Stimulated activated naive CD8-positive, alpha-beta T cell treated with anti-CD3 and anti-CD28 coated beads, Interleukin-15, amount 100 ng/mL, for 72 hours (primary cell): ENCODE measurements around the gene OTX2.
A peak's percentile ranks its signal among the peaks of the same experiment; 100 is the strongest.

Experiments used
- ATAC-seq: fragments of 150-1000 bp; cut with Tn5 transposase; 2 replicates; pipeline ENCODE4 v1.10.0; 2021; ENCODE audit warnings: mild to moderate bottlenecking, moderate library complexity
- DNase-seq, 2 donors: peaks; one replicate each; pipeline ENCODE4 v3.0.0; 2021 to 2022
- H3K27ac Mint-ChIP-seq, 2 donors: one replicate each; pipeline ENCODE4 v1.8.0; 2022; ENCODE audit warnings: mild to moderate bottlenecking in 2 of 2, mixed read lengths in 2 of 2, moderate library complexity in 2 of 2
- H3K27me3 Mint-ChIP-seq: one replicate; pipeline ENCODE4 v1.8.0; 2022; ENCODE audit warnings: mixed read lengths
- H3K4me1 Mint-ChIP-seq: one replicate; pipeline ENCODE4 v1.8.0; 2022; ENCODE audit warnings: mild to moderate bottlenecking, mixed read lengths
- H3K4me3 Mint-ChIP-seq, 2 donors: one replicate each; pipeline ENCODE4 v1.8.0; 2022; ENCODE audit warnings: mild to moderate bottlenecking in 2 of 2, mixed read lengths in 2 of 2, moderate library complexity in 1 of 2
- H3K9me3 Mint-ChIP-seq, 2 donors: one replicate each; pipeline ENCODE4 v1.8.0; 2022; ENCODE audit warnings: mixed read lengths in 2 of 2

OTX2 gene

DNA sequence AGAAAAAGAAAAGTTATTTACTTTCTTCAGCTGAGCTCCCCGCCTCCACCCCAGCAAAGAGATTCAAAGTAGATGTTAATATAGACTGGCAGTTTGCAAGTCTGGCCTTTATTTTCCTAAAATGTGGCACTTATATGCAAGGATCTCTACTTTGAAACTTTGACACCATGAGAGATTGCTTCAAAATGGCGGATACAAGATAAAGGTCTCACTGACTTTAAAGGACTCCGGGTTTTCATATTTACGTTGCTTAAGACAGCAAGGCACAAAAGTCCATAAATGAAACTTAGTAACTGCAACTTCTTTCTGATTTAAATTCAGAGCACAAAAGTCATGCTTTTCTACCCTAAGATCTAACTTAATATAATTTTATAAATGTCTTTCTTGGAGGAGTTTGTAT lies 3.5 kb downstream of the OTX2 start:
- H3K27ac Mint-ChIP-seq: no peak overlapping the region
- peaks cover 5 to 20% of the 10 kb centered on the region in 2 donors for H3K9me3 Mint-ChIP-seq
- H3K4me3 Mint-ChIP-seq: no peak overlapping the region
- peaks cover 60% of the 10 kb centered on the region for H3K4me1 Mint-ChIP-seq
- DNase-seq: no peak
- H3K27me3 Mint-ChIP-seq: peaks cover 98% of the 10 kb centered on the region
- ATAC-seq: no peak

DNA sequence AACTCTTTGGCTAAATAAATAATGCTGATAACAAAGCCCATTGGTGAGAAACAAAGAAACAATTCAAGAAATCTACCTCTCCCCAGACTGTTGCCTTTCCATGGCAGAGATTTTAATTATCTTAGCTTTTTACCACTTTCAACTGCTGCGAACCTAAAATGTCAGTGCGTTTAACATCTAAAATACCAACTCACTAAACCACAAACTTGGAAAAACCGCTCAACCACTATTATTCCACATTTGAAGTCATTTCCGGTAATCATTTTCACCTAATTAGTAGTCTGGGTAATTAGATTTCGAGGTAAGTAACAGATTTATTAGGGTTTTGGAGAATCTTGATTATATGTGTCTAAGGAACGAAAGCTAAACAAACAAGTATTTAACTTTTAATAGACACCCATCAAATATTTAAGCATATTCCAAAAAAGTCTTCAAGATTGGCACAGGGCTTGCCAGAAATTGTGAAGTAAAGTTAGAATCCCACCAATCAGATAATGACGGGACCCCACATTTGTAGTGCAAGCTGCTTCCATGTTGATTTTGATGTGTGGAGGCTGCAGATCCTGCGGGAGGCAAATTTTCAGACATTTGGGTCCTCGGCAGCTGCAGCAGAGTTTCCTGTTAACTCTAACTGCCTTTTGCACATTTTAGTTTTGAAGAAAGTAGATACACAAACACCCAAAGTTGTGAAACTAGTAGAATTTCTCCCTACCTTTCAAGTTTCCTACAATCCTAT lies 4.1 kb downstream of the OTX2 start:
- Mint-ChIP-seq H3K27me3 (peaks cover 100% of the 10 kb centered on the region), H3K27ac (no peak overlapping the region), H3K4me3 (no peak overlapping the region), H3K4me1 (peaks cover 57% of the 10 kb centered on the region), H3K9me3 (peaks cover 4 to 20% of the 10 kb centered on the region in 2 donors)
- no peak for DNase-seq
- ATAC-seq: no peak

DNA sequence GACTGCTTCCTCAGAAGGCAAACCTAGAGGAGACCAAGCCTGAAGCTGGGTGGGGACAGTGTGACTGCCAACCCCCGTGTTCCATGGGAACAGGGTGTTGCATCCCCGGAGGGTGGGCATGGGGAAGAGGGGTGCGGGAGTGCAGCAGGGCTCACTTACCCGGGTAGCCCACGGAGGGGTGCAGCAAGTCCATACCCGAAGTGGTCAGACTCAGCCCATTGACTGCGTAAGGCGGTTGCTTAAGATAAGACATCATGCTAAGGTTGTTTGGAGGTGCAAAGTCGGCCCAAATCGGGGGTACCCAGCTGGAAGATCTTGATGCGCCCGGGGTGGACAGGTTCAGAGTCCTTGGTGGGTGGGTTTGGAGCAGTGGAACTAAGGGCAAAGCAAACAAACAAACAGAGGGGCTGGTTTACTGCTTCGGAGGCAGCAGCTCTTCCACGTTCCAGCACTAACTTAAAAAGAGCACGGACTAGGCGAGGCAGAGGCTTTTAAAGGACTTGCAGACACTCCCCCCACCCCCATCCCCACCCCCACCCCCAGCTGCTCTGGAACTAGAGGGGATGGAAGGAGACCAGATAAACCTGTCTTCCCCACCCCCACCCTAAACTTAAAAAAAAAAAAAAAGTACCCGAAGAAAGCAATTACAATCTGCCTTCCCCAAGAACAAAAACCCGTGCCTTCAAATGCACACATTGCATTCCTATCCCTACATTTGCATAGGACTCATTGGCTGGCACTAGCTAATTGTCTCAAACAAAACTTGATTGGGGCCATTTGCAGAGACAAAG lies 4.9 kb downstream of the OTX2 start:
- no peak overlapping the region for H3K27ac Mint-ChIP-seq
- H3K4me3 Mint-ChIP-seq: no peak overlapping the region
- peaks cover 100% of the 10 kb centered on the region for H3K27me3 Mint-ChIP-seq
- ATAC-seq: no peak
- peaks cover 50% of the 10 kb centered on the region for H3K4me1 Mint-ChIP-seq
- peaks cover 0 to 20% of the 10 kb centered on the region in 2 donors for H3K9me3 Mint-ChIP-seq
- DNase-seq: no peak

DNA sequence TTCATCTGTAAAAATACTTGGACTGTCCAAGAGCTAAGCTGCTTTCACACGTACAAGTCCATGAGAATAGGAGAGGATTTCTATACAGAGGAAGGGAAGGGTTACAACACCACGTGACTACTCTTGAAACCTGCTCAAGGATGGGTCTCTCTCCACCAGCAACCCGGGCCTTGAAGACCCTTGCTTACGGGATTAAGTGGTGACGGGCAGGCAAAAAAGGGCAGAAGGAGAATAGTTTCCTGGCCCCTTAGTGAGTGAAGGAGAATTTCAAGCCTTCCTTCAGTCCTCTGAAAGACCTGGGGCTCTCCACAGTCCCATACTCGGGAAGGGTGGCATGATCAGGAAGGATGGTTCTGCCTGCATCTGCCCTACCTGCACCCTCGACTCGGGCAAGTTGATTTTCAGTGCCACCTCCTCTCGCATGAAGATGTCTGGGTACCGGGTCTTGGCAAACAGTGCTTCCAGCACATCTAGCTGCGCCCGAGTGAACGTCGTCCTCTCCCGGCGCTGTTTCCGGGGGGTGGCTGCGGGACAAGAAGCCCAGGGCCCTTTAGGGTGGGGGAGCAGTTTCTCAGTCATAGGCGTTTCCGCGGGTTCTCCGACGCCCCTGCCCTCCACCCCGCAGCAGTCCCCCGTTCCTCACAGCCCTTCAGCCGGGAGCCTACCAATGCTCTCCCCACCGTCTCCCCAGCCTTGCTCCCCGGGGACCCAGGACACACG lies 6.3 kb downstream of the OTX2 start:
- H3K4me1 Mint-ChIP-seq: peaks cover 38% of the 10 kb centered on the region
- no peak for ATAC-seq
- DNase-seq: no peak
- peaks cover 98% of the 10 kb centered on the region for H3K27me3 Mint-ChIP-seq
- peaks cover 0 to 13% of the 10 kb centered on the region in 2 donors for H3K9me3 Mint-ChIP-seq
- H3K4me3 Mint-ChIP-seq: no peak overlapping the region
- H3K27ac Mint-ChIP-seq: peak overlapping the region in 1 of 2 donors; percentile 12

DNA sequence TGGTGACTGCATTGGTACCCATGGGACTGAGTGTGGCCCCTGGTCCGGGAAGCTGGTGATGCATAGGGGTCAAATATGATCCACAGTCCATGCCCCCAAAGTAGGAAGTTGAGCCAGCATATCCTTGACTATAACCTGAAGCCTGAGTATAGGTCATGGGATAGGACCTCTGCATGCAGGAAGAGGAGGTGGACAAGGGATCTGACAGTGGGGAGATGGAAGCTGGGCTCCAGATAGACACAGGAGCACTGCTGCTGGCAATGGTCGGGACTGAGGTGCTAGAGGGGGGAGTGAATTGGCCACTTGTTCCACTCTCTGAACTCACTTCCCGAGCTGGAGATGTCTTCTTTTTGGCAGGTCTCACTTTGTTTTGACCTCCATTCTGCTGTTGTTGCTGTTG lies 8.4 kb downstream of the OTX2 start:
- DNase-seq: no peak
- no peak for ATAC-seq
- Mint-ChIP-seq H3K27me3 (peaks cover 95% of the 10 kb centered on the region), H3K4me3 (no peak overlapping the region), H3K27ac (no peak overlapping the region), H3K4me1 (peaks cover 32% of the 10 kb centered on the region), H3K9me3 (peaks cover 0 to 13% of the 10 kb centered on the region in 2 donors)

DNA sequence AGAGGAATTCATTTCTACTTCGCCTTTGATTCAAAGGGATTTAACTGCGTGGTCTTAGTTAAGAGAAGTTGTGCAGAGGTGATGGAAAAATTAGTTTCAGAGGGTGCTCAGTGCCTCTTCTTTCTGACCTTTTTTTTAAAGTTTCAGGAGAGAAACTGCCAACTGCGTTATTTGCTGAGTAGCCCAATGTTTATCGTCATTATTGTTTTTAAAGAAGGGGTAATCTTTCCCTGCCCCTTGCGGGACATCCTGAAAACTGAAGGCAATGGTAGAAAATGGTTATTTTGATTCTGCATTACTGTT lies 11.0 kb downstream of the OTX2 start:
- Mint-ChIP-seq H3K9me3 (peaks cover 0 to 2% of the 10 kb centered on the region in 2 donors), H3K27ac (no peak overlapping the region), H3K27me3 (peaks cover 95% of the 10 kb centered on the region), H3K4me1 (peaks cover 14% of the 10 kb centered on the region), H3K4me3 (no peak overlapping the region)
- ATAC-seq (no peak), DNase-seq (no peak)

DNA sequence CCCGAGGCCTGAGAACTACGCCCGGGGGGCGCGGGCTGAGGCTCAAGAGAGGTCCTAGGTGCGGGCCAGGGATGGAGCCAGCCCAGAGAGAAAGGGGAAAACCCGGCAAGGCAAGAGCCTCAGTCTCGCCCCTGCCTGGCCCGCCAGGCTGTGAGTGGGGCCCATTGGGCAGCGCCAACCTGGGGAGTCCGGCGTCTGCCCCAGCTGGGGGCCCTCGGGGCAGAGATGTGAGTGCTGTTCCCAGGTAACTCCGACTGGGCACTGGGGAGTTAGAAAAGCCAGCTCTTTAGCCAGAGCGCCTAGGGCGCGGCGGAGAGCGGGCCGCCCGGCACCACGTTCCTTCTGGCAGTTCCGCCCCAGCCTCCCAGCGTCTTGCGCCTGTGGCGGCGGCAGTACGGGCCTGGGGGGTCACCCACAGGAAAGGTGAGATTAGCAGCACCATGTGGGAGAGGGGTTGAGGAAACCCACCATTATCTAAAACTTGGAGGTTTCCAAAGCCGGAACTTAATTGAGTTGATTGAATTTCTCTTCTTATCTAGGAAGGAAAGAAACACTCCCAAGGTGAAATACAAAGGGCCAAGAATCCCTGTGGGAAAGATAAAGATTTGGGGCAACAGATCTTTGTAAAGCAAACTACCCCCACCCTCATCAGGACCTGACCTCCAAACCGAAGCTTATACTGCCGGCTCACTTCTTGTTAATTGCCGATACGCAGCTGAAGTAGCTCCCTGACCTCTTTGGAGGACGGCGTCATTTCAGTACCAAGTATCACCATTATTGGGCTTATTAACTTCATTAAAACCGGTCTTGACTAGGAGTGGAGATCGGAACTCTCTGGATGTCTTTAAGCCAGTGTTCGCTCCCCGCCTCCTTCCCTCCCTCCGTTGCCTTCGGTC lies 11.6 kb downstream of the OTX2 start:
- ATAC-seq (peak; percentile 28), DNase-seq (no peak)
- peaks cover 95% of the 10 kb centered on the region for H3K27me3 Mint-ChIP-seq
- H3K27ac Mint-ChIP-seq: no peak overlapping the region
- no peak overlapping the region for H3K4me3 Mint-ChIP-seq
- H3K4me1 Mint-ChIP-seq: peaks cover 12% of the 10 kb centered on the region
- H3K9me3 Mint-ChIP-seq: no peaks in the 10 kb centered on the region

DNA sequence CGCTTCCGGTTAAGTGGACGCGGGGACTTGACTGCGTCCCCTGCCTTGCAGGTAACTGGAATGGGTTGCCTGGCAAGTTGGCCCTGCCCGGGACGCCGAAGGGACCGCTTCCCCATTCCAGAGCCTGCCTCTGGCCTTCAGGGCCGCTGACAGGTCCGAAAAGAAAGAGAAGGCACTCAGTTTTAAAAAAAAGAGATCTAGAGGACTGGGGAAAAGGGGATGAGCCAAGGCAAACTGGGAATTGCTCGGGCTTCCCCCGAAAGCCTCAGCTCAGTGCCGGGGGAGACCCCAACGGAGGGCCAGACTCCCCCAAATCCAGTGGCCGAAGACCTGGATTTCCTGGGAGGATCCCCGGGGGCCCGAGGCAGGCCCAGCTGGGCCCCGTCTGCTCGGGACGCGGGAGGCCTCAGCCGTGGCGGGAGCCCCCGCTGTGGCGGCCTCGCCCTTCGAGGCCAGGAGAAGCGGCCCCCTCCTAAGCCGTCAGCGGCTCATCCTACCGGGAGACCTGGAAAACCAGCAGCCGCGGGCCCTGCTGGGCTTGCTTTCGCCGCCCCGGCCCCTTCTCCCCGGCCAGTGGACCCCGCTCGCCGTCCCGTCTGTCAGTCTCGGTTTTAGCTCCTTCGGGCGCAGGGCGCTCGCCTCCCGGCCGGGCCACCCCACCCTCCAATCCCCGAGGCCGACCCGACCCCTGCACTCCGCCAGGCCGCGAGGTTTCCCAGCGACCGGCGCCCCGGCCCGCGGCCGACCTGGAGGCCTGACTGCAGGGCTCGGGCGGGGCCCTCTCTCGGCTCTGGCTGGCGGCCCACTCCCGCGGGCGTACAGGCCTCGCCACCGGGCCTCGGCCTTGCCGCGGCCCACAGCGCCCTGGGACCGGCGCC lies 12.5 kb downstream of the OTX2 start:
- Mint-ChIP-seq H3K4me1 (peaks cover 12% of the 10 kb centered on the region), H3K27me3 (peaks cover 95% of the 10 kb centered on the region), H3K27ac (no peak overlapping the region), H3K9me3 (peaks cover 0 to 2% of the 10 kb centered on the region in 2 donors), H3K4me3 (peak overlapping the region; percentile 44 to 71)
- ATAC-seq (no peak), DNase-seq (no peak)

DNA sequence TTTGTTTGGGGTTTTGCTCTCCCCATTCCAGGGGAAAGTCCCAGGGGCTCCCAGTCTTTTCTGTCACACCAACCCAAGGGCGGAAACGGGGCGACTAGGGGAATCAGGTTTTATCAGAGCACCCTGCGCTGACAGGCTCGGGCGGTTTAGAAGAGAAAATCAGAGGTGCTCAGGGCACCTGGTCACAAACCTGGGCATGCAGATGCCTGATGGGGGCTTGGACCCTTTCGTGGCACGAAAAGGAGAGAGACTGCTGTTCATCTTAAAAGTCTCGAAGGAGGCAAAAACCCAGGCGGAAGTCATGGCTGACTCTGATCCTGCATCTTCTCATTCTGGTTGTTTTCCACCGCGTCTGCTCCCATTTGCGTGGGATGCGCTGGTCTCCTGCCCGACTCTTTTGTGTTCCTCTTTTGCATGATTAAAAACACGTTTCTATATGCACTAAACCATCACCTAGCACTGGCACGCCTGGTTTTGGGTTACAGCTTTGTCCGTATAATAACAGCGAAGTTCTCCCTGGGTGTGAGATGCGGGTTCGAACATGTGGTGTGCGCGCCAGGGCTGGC lies 13.2 kb downstream of the OTX2 start:
- H3K4me1 Mint-ChIP-seq: peaks cover 12% of the 10 kb centered on the region
- ATAC-seq (no peak), DNase-seq (no peak)
- H3K27ac Mint-ChIP-seq: no peak overlapping the region
- peak overlapping the region; percentile 44 to 71 for H3K4me3 Mint-ChIP-seq
- peaks cover 95% of the 10 kb centered on the region for H3K27me3 Mint-ChIP-seq
- H3K9me3 Mint-ChIP-seq: peaks cover 0 to 4% of the 10 kb centered on the region in 2 donors

DNA sequence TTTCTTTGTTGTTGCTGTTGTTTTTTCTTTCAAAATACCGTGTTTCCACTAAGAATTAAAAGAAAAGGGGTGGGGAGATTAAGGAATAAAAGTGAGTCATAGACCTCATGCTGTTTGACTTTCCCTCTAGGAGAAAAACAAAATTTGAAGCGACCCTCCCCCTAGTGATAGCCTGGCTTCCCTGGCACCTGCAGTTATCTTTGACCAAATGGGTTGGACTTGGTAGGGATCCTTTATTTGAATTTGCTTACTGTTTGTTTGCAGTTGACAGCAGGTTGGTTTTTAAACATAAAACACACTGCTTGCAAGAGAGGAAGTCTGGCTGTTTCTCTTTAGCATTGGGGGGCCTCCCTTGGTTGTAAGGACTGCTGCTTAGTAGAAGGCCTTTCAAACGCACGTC lies 14.0 kb downstream of the OTX2 start:
- Mint-ChIP-seq H3K9me3 (peaks cover 0 to 4% of the 10 kb centered on the region in 2 donors), H3K27me3 (peaks cover 94% of the 10 kb centered on the region), H3K4me3 (no peak overlapping the region), H3K4me1 (peaks cover 12% of the 10 kb centered on the region), H3K27ac (no peak overlapping the region)
- ATAC-seq: no peak
- DNase-seq: no peak

DNA sequence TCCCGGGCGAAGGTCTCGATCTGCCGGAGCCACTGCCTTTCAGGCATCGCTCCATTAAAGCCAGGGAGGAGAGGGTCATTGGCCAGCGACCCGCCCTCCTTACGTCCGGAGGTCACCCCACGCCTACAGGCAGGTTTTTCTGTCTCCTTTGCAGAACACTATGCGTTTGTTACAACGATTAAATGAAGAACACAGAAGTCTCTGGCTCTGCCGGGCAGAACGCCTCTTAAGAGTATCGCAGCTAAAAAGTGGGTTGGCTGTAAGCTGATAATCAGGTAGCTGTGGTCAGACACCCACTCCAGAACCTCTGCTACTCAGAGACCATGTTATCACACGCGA lies 15.0 kb downstream of the OTX2 start:
- ATAC-seq (no peak), DNase-seq (no peak)
- H3K27ac Mint-ChIP-seq: no peak overlapping the region
- H3K27me3 Mint-ChIP-seq: peaks cover 94% of the 10 kb centered on the region
- H3K4me1 Mint-ChIP-seq: peaks cover 12% of the 10 kb centered on the region
- H3K9me3 Mint-ChIP-seq: peaks cover 0 to 4% of the 10 kb centered on the region in 2 donors
- no peak overlapping the region for H3K4me3 Mint-ChIP-seq

DNA sequence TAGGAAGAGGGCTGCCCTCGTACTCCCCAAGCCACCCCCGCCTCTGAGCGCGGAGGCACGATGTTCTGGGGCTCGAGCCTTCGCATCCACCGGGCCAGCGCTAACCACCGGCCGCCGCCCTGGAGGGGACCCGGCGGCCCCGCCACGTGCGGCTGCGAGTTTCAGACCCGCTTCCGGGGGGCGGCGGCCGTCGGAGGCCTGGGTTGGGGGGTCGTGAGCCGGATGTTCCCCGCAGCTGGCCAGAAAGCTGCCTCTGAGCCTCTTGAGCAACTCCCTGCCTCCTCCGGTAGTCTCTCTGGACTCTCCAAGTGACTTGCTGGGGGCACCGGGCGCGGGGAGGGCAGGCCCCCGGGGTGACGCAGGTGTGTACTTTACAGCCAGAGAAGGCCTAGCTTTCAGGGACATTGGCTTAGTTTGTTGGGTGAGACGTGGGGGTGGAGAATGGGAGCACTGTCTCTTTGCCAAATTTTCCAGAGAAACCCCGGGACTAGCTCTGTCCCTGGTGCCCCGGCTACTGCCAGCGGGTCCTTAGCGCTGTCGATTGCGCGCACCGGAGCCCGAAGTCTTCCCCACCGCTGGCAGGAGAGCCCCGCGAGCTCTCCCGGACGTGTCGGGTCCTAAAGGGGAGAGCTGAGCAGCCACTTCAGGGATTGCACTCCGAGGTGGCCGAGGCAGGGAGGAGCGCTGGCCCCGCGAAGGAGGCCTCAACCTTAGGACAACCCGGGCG lies 15.6 kb downstream of the OTX2 start:
- no peak overlapping the region for H3K4me3 Mint-ChIP-seq
- peak in 1 of 2 donors; percentile 3 for DNase-seq
- no peak for ATAC-seq
- peaks cover 0 to 4% of the 10 kb centered on the region in 2 donors for H3K9me3 Mint-ChIP-seq
- H3K4me1 Mint-ChIP-seq: peaks cover 12% of the 10 kb centered on the region
- peaks cover 92% of the 10 kb centered on the region for H3K27me3 Mint-ChIP-seq
- no peak overlapping the region for H3K27ac Mint-ChIP-seq

DNA sequence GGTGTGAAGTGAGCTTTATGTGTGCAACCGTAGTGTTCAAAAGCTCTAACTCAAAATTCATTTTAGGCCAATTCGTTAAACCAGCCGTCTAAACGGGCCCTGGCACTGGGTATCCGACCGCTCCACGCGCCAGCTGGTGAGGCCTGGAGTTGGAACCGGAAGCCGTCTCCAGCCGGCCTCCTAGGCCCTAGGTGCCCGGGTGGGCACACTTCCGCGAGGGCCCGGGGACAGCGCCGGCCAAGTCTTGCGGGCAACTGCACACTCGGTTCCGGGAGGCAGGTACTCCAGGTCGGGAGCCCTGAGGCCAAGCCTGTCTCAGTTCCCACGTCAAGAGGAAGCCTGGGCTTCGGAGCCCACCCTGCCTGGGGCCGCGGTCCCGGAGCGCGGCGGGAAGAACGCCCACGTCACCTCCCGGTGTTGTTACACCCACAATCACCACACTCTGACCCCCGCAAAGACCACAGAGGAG lies 16.2 kb downstream of the OTX2 start:
- H3K9me3 Mint-ChIP-seq: peaks cover 0 to 4% of the 10 kb centered on the region in 2 donors
- DNase-seq: no peak
- peaks cover 86% of the 10 kb centered on the region for H3K27me3 Mint-ChIP-seq
- peak overlapping the region in 1 of 2 donors; percentile 35 for H3K4me3 Mint-ChIP-seq
- no peak for ATAC-seq
- no peak overlapping the region for H3K27ac Mint-ChIP-seq
- H3K4me1 Mint-ChIP-seq: peaks cover 12% of the 10 kb centered on the region
